ENCODE measurements around the gene PPARGC1A. TPM values are rescaled to one million over a fixed set of nuclear protein-coding genes. Genes with fewer than 3 reads are reported as not detected.

PPARGC1A gene
- total RNA-seq, 1 donor from 2014 or later = 2.2 TPM

GRCh38 chr4:23779422-23779821 is 110.4 kb downstream of the PPARGC1A start:
- Mint-ChIP-seq H3K27ac (ENCODE audit: unreplicated experiment) (no peak overlapping the region), H3K4me3 (ENCODE audit: unreplicated experiment) (no peak overlapping the region), H3K9me3 (ENCODE audit: low read depth) (peaks cover 5% of the 10 kb centered on the region), H3K4me1 (ENCODE audit: low read depth) (peaks cover 24% of the 10 kb centered on the region), H3K36me3 (ENCODE audit: low read depth) (peaks cover 2% of the 10 kb centered on the region), H3K27me3 (ENCODE audit: low read depth) (no peaks in the 10 kb centered on the region)
- TF ChIP-seq, protein P1, sequence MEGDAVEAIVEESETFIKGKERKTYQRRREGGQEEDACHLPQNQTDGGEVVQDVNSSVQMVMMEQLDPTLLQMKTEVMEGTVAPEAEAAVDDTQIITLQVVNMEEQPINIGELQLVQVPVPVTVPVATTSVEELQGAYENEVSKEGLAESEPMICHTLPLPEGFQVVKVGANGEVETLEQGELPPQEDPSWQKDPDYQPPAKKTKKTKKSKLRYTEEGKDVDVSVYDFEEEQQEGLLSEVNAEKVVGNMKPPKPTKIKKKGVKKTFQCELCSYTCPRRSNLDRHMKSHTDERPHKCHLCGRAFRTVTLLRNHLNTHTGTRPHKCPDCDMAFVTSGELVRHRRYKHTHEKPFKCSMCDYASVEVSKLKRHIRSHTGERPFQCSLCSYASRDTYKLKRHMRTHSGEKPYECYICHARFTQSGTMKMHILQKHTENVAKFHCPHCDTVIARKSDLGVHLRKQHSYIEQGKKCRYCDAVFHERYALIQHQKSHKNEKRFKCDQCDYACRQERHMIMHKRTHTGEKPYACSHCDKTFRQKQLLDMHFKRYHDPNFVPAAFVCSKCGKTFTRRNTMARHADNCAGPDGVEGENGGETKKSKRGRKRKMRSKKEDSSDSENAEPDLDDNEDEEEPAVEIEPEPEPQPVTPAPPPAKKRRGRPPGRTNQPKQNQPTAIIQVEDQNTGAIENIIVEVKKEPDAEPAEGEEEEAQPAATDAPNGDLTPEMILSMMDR (IDR thresholded peaks at IDR 0.05) = no peak
- DNase-seq (ENCODE audit: low spot score) = no peak

DNA sequence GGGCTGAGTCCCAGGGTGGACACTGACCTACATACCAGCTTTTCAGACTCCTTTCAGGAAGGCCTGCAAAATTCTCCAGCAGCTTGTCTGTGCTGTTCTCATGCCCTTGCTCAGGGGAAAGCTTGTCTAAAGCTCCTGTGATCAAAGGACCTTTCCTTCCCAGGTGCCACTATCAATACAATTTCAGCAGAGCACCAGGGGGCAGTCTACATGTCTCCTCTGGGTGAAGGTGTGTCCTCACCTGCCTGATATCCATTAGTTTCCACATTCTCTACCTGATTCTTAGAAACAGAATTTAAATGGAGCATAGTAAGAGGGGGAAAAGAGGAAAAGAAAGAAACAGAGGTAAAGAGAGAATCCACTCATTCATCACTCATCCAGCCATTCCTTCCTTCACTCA is 114.2 kb downstream of the PPARGC1A start:
- TF ChIP-seq, protein P1 (IDR thresholded peaks at IDR 0.05) = no peak
- peaks cover 22% of the 10 kb centered on the region for H3K4me1 Mint-ChIP-seq (ENCODE audit: low read depth)

DNA sequence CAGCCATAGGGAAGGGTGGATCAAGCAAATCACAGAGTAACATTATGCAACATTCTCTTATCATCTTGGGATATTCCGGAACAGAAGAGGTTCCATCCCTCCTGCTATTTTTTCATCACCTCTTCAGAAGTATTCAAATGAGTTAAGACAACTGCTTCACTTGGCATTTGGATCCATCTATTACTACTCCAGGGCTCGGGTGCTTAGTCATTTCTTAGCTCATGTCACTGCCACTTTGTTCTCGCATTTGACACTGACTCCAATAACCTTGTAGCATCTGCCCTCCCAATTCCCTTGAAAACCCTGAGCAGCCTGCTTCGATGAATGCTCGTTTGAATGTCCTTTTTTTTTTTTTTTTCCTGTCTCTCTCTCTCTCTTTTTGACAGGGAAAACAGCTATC is 114.9 kb downstream of the PPARGC1A start:
- peaks cover 27% of the 10 kb centered on the region for H3K4me1 Mint-ChIP-seq (ENCODE audit: low read depth)
- H3K36me3 Mint-ChIP-seq (ENCODE audit: low read depth) = no peaks in the 10 kb centered on the region
- DNase-seq (ENCODE audit: low spot score) = no peak
- TF ChIP-seq, protein P1 (IDR thresholded peaks at IDR 0.05) = no peak
- no peak overlapping the region for H3K4me3 Mint-ChIP-seq (ENCODE audit: unreplicated experiment)
- no peaks in the 10 kb centered on the region for H3K27me3 Mint-ChIP-seq (ENCODE audit: low read depth)
- H3K9me3 Mint-ChIP-seq (ENCODE audit: low read depth) = no peaks in the 10 kb centered on the region
- H3K27ac Mint-ChIP-seq (ENCODE audit: unreplicated experiment) = no peak overlapping the region

More for the DNA sequence above, 114.2 kb downstream of the PPARGC1A start:
- Mint-ChIP-seq H3K4me3 (ENCODE audit: unreplicated experiment) (no peak overlapping the region), H3K27me3 (ENCODE audit: low read depth) (no peaks in the 10 kb centered on the region), H3K36me3 (ENCODE audit: low read depth) (no peaks in the 10 kb centered on the region), H3K27ac (ENCODE audit: unreplicated experiment) (no peak overlapping the region), H3K9me3 (ENCODE audit: low read depth) (no peaks in the 10 kb centered on the region)
- DNase-seq (ENCODE audit: low spot score) = no peak

GRCh38 chr4:23773884-23774636 is 115.8 kb downstream of the PPARGC1A start:
- Mint-ChIP-seq H3K36me3 (ENCODE audit: low read depth) (no peaks in the 10 kb centered on the region), H3K27ac (ENCODE audit: unreplicated experiment) (no peak overlapping the region), H3K4me3 (ENCODE audit: unreplicated experiment) (no peak overlapping the region), H3K27me3 (ENCODE audit: low read depth) (no peaks in the 10 kb centered on the region), H3K9me3 (ENCODE audit: low read depth) (no peaks in the 10 kb centered on the region), H3K4me1 (ENCODE audit: low read depth) (peaks cover 32% of the 10 kb centered on the region)
- TF ChIP-seq, protein P1 (IDR thresholded peaks at IDR 0.05) = no peak
- DNase-seq (ENCODE audit: low spot score) = no peak

DNA sequence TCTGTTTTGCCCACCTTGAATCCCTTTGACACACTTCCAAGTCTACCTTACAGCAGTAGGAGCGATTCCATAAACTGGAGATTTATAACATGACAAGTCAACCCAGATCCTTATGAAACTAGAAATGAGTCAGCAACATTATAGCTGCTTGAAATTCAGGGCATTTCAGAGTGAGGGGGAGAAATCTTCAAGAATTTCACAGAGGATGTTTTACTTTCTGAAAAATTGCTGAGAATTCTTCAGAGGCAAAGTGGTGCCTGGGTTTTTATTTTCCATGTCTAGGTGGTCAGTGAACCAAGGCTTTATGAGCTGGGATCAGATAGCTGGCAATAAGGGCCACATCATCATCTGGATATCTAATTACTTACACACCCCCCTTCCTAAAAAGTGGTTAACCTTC is 119.8 kb downstream of the PPARGC1A start:
- H3K36me3 Mint-ChIP-seq (ENCODE audit: low read depth) = no peaks in the 10 kb centered on the region
- no peaks in the 10 kb centered on the region for H3K9me3 Mint-ChIP-seq (ENCODE audit: low read depth)
- H3K4me1 Mint-ChIP-seq (ENCODE audit: low read depth) = peaks cover 30% of the 10 kb centered on the region
- TF ChIP-seq, protein P1 (IDR thresholded peaks at IDR 0.05) = no peak
- H3K27me3 Mint-ChIP-seq (ENCODE audit: low read depth) = no peaks in the 10 kb centered on the region
- DNase-seq (ENCODE audit: low spot score) = no peak
- no peak overlapping the region for H3K4me3 Mint-ChIP-seq (ENCODE audit: unreplicated experiment)
- H3K27ac Mint-ChIP-seq (ENCODE audit: unreplicated experiment) = peak overlapping the region; percentile 79
